IMR-90 (cell line): Measurements from ENCODE around the gene STK17B.

Experiments
- BHLHE40 ChIP-seq: fragments of 150-350 bp; IDR thresholded peaks from 2 replicates; pipeline ENCODE4 v1.6.1; 2016; ENCODE audit warnings: mild to moderate bottlenecking, low read depth, low read length
- CTCF ChIP-seq: conservative IDR thresholded peaks from 2 replicates; pipeline ENCODE4 v1.5.1; 2012; ENCODE audit warnings: mild to moderate bottlenecking, low read depth, low read length, improper control_type of control experiment
- FOS ChIP-seq: fragments of 150-350 bp; IDR thresholded peaks from 2 replicates; pipeline ENCODE4 v1.6.1; 2016; ENCODE audit warnings: low read depth, low read length
- MAFK ChIP-seq: IDR thresholded peaks from 2 replicates; pipeline ENCODE4 v1.6.1; 2012; ENCODE audit warnings: low read depth, low read length, improper control_type of control experiment
- MAZ ChIP-seq: IDR thresholded peaks from 2 replicates; pipeline ENCODE4 v1.6.1; 2012; ENCODE audit warnings: low read depth, mild to moderate bottlenecking, low read length, improper control_type of control experiment, moderate library complexity, borderline replicate concordance
- MXI1 ChIP-seq: IDR thresholded peaks from 2 replicates; pipeline ENCODE4 v1.6.1; 2012; ENCODE audit warnings: low read depth, mild to moderate bottlenecking, low read length, moderate library complexity, borderline replicate concordance
- POLR2A ChIP-seq: IDR thresholded peaks from 2 replicates; pipeline ENCODE4 v1.6.1; 2012; ENCODE audit warnings: mild to moderate bottlenecking, low read depth, low read length
- RFX5 ChIP-seq: IDR thresholded peaks from 2 replicates; pipeline ENCODE4 v1.8.0; 2012; ENCODE audit warnings: low read depth, mild to moderate bottlenecking, low read length, moderate library complexity

GRCh38 chr2:196145256-196145655 is 26.1 kb downstream of the STK17B start:
- TF ChIP-seq CTCF (no peak), POLR2A (no peak), MAZ (no peak), BHLHE40 (no peak), MAFK (no peak), RFX5 (no peak), MXI1 (no peak), FOS (no peak)
